Gastroesophageal sphincter (tissue), 3 donors: ENCODE measurements around the gene CTNND2.

Source experiments
- CTCF ChIP-seq, 4 experiments: fragments of 200-600 bp in 2 of 4; fragments of 450-650 bp in 2 of 4; sonication (generic) in 1 of 4; IDR thresholded peaks; one replicate each; pipeline ENCODE4 v1.5.1; 2017 to 2019; ENCODE audit warnings: antibody characterized with exemption in 4 of 4, mild to moderate bottlenecking in 2 of 4, moderate library complexity in 2 of 4
- POLR2A ChIP-seq, 2 donors: fragments of 450-650 bp; IDR thresholded peaks; one replicate each; pipeline ENCODE4 v1.6.1; 2017; ENCODE audit warnings: antibody characterized with exemption in 2 of 2, mild to moderate bottlenecking in 2 of 2, moderate library complexity in 1 of 2

- TF ChIP-seq CTCF (IDR thresholded peaks at IDR 0.05) (no peak), POLR2A (IDR thresholded peaks at IDR 0.05) (no peak)
These were observed 798.5 kb downstream of the CTNND2 start for GRCh38 chr5:11105696-11106095.
